Keratinocyte (primary cell): ENCODE measurements around the gene STUB1.

Source experiments
- EZH2 ChIP-seq: IDR thresholded peaks from one replicate; pipeline ENCODE4 v1.6.1; 2012; ENCODE audit warnings: inconsistent platforms, mild to moderate bottlenecking, low read length, moderate library complexity
- TF ChIP-seq, protein P1 (sequence below), 3 experiments: IDR thresholded peaks in 1 of 3; conservative IDR thresholded peaks in 1 of 3; optimal IDR thresholded peaks in 1 of 3; 2 replicates in 2 of 3; 3 replicates in 1 of 3; pipeline versions ENCODE3 to v1.5.1; 2011; ENCODE audit warnings: low read length in 3 of 3, mild to moderate bottlenecking in 3 of 3, moderate library complexity in 2 of 3, control low read depth in 1 of 3, inconsistent platforms in 1 of 3; ENCODE audit not compliant: insufficient read depth in 2 of 3; ENCODE audit errors: extremely low read depth in 1 of 3

GRCh38 chr16:694863-695354 lies 14.7 kb downstream of the STUB1 start:
- TF ChIP-seq, protein P1, sequence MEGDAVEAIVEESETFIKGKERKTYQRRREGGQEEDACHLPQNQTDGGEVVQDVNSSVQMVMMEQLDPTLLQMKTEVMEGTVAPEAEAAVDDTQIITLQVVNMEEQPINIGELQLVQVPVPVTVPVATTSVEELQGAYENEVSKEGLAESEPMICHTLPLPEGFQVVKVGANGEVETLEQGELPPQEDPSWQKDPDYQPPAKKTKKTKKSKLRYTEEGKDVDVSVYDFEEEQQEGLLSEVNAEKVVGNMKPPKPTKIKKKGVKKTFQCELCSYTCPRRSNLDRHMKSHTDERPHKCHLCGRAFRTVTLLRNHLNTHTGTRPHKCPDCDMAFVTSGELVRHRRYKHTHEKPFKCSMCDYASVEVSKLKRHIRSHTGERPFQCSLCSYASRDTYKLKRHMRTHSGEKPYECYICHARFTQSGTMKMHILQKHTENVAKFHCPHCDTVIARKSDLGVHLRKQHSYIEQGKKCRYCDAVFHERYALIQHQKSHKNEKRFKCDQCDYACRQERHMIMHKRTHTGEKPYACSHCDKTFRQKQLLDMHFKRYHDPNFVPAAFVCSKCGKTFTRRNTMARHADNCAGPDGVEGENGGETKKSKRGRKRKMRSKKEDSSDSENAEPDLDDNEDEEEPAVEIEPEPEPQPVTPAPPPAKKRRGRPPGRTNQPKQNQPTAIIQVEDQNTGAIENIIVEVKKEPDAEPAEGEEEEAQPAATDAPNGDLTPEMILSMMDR (optimal IDR thresholded peaks at IDR 0.05 in 1 of 3, IDR thresholded peaks at IDR 0.05 in 1 of 3, conservative IDR thresholded peaks at IDR 0.05 in 1 of 3; ENCODE audit: extremely low read depth in 1 of 3, insufficient read depth in 2 of 3, low read length in 3 of 3) = no peak
- no peak for TF ChIP-seq EZH2
